ENCODE measurements around the gene MAK. TPM values are rescaled to one million over a fixed set of nuclear protein-coding genes. Genes with fewer than 3 reads are reported as not detected.

Gene MAK
- total and polyA plus RNA-seq, 2 of the 13 experiments (the other 11 are each of a cell fraction or from before 2014, with no cell fraction given) = 0.04 TPM; not detected in 1

GRCh38 chr6:10721850-10722569, 116.3 kb downstream of the MAK start (continued):
- TF ChIP-seq DMTF1 (CRISPR knock-in tag; IDR thresholded peaks at IDR 0.05) (no peak), ZSCAN31 (CRISPR knock-in tag; IDR thresholded peaks at IDR 0.05; ENCODE audit: low read depth) (0 out of 2 replicates have a peak, but pooled peaks have one; percentile 12), ZNF235 (CRISPR knock-in tag; IDR thresholded peaks at IDR 0.05; ENCODE audit: borderline replicate concordance) (peak; percentile 37; the same call in 1 of the 2 replicates), ZNF256 (CRISPR knock-in tag; conservative IDR thresholded peaks at IDR 0.05) (no peak), REPIN1 (CRISPR knock-in tag; IDR thresholded peaks at IDR 0.05; ENCODE audit: borderline replicate concordance, low read depth) (peak; percentile 16; the same call in 1 of the 2 replicates), SIX4 (CRISPR knock-in tag; IDR thresholded peaks at IDR 0.05) (0 out of 2 replicates have a peak, but pooled peaks have one; percentile 7), NFYB (CRISPR knock-in tag; IDR thresholded peaks at IDR 0.05) (no peak), TMF1 (CRISPR knock-in tag; IDR thresholded peaks at IDR 0.05; ENCODE audit: low read depth) (no peak), PREB (CRISPR knock-in tag; IDR thresholded peaks at IDR 0.05) (no peak), ZNF281 (CRISPR knock-in tag; IDR thresholded peaks at IDR 0.05; ENCODE audit: borderline replicate concordance) (0 out of 2 replicates have a peak, but pooled peaks have one; percentile 5), CENPBD1 (CRISPR knock-in tag; IDR thresholded peaks at IDR 0.05; ENCODE audit: borderline replicate concordance, low read depth) (0 out of 2 replicates have a peak, but pooled peaks have one; percentile 23), FOXC1 (CRISPR knock-in tag; IDR thresholded peaks at IDR 0.05; ENCODE audit: borderline replicate concordance) (no peak), GATAD2A (CRISPR knock-in tag; IDR thresholded peaks at IDR 0.05) (no peak), CBFB (CRISPR knock-in tag; IDR thresholded peaks at IDR 0.05) (0 out of 2 replicates have a peak, but pooled peaks have one; percentile 9), DNMT1 (CRISPR knock-in tag; IDR thresholded peaks at IDR 0.05) (no peak), MTF2 (CRISPR knock-in tag; IDR thresholded peaks at IDR 0.05; ENCODE audit: borderline replicate concordance) (0 out of 2 replicates have a peak, but pooled peaks have one; percentile 49), SKIL (CRISPR knock-in tag; IDR thresholded peaks at IDR 0.05; ENCODE audit: borderline replicate concordance) (no peak), NCOA2 (CRISPR knock-in tag; IDR thresholded peaks at IDR 0.05) (no peak), LCORL (IDR thresholded peaks at IDR 0.05) (no peak), LCORL (CRISPR knock-in tag; IDR thresholded peaks at IDR 0.05) (no peak), POLR2A (IDR thresholded peaks at IDR 0.05; ENCODE audit: insufficient read depth in 1 of 2, low read depth in 2 of 2, low read length in 2 of 2) (peak in 1 of 2 experiments; percentile 52), ATM (IDR thresholded peaks at IDR 0.05; ENCODE audit: borderline replicate concordance) (no peak)
